Central memory CD4-positive, alpha-beta T cell (primary cell): ENCODE results near the gene TRIM16.
"Not testable (repeated sequence)": the region's sequence is repeated elsewhere in the genome, so short reads cannot be mapped to it uniquely, and the experiment has no call there.

Experiments used
- DNase-seq: peaks from one replicate; pipeline ENCODE4 v3.0.0; 2022

Gene TRIM16

DNA sequence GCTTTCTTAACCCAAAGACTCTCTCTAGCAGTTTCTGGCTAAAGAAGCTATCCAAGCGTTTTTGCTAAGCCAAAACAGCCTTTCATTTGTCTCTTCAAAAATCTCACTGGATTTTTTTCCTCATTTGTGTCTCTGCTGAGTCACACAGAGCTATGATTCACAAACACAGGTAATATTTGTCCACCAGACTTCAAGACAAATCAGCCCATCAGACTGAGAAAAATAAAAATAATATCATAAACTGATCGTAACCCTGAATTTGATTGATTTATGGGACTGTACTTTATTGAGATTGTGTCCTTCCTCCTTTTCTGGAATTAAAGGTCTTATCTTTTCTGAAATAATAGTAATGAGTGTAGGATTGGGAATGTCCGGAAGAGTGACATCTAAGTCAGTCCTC, 25.8 kb downstream of the TRIM16 start:
- no peak for DNase-seq

DNA sequence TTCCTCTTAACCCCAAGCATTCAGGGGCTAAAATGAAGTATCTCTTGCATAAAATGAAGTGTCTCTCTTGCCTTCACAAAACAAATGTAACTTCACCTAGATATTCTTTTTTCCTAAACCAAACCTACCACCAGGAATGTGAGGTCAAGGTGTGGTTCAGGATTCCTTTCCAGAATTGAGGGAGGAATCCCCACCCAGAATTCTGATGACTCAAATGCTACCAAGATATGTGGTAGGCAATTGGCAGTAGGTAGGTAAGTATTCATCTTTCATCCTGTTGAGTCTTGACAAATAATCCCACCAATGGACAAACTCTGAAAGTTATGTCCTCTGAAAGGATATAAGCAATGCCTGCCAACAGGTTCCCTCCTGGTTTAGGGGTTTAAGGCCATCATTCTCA, 26.2 kb downstream of the TRIM16 start:
- no peak for DNase-seq

DNA sequence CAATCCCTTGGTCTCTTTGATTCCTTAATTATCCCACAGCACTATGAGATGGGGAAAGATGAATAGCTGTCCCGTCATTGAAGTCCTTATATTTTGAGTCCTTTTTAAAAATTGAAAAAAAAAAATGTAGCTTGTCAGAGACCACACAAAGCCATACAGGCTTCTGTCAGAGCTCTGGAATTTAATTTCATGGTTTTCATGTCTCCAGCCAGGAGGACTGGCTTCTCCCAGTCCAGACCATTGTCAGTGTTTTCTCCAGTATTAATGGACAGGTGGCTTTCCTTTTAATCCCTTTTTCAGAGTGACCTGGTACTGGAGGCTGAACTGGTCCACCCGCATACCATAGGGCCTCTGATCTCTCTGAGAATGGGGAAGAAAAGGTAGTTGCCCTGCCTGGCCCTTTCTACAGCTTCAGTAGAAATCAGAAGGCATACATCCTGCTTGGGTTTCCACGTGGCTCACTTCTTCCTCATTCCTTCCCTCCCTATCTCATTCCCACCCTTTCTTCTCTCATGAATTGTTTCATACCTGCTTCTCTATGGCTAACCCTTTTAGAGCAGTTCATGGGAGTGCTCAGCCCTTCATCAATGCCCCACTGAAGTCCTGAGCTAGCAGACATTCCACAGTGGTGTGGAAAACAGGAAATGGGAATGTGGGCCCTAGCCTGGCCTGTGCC, 29.1 kb downstream of the TRIM16 start:
- no peak for DNase-seq

DNA sequence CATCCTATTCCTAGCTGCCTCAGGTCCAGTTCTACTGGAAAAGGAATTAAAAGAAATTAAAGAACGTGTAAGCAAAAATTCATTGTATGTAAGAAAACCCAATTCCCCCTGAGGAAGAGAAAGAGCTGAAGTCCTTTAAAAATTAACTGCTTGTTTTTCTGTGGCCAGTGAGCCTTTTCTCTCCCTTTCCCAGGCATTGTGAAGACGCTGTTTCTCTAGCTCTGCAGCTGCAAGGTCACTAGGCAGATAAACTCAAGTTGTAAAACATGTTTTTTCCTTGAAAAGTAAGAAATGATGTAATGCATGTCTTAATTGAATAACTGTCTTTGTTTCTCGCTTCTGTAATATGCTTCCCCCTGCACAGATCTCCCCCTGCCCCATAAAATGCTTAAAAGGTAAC, 29.7 kb downstream of the TRIM16 start:
- not testable (repeated sequence) for DNase-seq

DNA sequence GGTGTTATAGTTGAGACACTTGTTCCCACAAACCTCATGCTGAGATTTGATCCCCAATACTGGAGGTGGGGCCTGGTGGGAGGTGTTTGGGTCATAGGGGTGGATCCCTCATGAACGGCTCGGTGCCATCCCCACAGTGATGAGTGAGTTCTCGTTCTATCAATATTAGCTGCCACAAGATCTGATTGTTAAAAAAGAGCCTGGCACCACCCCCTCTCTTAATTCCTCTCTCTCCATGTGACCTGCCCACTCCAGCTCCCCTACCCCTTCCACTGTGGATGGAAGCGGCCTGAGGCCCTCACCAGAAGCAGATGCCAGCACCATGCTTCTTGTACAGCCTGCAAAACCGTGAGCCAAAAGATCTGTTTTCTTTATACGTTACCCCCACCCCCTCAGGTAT, 31.2 kb downstream of the TRIM16 start:
- no peak for DNase-seq

DNA sequence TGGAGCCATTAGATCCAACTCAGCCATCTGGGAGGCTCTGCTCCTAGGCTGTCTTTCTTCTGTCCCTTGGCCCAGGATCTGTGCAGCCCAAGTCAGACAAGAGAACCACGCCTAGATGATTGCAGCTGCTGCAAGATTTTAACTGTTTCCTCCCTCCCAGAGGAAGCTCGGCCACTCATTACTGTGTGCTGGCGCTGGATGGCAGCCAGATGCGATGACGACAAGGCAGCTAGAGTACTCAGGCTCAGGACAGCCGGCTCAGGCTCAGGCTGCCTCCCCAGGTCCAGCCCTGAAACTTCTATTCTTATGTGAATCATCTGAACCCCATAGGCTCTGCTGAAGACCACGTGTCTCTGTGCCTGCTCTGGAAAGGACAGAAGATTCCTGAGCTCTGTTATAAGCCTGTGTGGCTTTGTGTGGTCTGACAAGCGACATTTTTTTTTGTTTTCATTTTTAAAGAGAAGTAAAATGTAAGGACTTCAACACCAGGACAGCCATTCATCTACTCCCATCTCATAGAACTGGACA, 32.5 kb downstream of the TRIM16 start:
- DNase-seq: no peak

DNA sequence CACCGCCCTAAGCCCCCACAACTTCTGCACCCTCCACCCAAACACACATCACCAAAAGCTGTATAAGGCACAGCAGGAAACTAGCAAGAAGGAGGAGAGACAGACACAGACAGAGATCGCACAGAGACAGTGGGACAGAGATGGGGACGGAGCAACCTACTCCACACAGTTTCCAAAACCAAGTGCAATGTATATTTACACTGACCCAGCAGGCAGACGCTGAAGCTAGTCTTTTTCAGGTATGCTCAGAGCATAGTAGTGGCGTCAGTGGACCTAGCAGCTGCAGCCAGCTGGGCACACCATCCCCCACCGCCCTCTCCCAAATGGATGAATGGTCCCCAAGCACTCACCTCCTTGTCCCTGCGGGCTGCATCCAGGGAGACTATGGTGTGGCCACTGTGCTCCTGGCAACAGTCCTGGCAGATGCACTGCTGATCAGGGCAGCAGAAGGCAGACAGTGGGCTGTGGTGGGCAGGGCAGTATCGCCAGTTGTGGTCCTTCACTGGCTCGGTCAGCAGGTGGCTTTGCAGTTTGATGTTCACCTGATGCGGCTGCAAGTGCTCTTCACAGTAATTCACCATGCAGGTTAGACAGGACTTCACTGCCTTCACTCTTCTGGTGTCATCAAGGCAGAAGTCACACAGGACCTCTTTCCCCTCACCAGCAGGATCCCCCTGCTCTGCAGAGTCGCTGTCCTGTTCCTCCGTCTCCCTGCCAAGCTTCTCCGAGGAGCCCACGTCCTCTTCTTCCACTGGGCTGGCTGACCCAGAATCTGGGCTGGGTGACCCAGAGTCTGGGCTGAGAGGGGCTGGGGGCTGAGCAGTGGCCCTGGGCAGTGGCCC, 33.1 kb downstream of the TRIM16 start:
- DNase-seq: no peak

DNA sequence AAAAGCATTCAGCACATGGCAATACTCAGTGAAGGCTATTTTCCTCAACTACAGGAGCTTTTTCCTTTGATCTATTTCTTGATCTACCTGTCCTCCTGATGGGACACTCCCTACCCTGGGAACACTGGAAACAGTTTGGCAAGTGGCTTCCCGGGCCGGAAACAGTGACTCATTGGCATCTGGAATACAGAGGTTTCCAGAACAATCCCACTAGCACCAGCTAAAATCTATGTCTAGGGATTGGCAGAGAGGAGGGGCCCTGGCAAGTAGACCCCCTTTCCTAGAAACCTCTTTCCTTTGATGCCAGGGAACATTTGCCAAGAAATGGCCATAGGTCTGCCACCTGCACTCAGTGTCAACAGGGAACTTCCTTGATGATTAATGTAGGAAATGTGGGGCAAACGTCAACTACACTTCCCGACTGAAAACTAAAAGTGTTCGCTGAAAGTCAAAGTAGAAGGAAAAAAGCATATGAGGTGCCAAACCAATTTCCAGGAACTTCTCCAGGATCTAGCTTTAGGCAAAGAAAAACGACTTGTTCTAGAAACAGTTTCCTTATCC, 34.2 kb downstream of the TRIM16 start:
- DNase-seq: no peak

DNA sequence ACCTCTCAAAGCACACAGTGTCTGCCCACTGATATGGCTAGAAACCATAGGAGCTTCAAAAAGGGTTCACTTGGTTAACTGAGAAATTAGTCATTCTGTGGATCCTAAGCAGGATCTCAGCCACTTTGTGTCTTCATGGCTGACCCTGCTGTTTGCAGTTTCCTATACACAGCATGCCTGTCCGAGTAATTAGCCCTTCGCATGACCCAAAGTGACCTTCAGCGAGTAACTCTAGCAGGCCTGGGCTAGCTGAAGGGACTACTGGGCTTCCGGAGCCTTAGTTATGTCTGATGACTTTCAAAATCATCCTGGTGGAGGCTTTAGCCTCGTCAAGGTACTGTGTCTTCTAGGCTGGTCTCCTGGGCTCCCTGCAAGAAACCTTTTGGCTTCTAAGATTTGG, 35.7 kb downstream of the TRIM16 start:
- DNase-seq: no peak

DNA sequence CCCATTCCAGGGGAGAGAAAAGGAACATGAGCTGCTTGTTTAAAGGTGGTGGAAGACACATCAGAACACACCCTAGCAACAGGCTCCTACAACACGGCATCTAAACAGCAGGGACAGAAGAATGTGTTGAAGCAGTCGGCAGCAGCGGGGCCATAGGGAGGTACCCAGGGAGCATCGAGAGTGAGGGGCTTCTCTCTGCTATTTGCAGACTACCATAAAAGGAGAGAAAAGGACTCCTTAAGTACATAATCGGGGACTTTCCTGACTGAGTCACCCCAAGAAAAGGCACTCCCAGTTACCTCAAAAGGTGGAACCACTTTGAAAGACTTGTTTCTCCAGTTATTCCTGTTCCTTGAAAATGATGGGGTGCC, 38.2 kb downstream of the TRIM16 start:
- DNase-seq: not testable (repeated sequence)

DNA sequence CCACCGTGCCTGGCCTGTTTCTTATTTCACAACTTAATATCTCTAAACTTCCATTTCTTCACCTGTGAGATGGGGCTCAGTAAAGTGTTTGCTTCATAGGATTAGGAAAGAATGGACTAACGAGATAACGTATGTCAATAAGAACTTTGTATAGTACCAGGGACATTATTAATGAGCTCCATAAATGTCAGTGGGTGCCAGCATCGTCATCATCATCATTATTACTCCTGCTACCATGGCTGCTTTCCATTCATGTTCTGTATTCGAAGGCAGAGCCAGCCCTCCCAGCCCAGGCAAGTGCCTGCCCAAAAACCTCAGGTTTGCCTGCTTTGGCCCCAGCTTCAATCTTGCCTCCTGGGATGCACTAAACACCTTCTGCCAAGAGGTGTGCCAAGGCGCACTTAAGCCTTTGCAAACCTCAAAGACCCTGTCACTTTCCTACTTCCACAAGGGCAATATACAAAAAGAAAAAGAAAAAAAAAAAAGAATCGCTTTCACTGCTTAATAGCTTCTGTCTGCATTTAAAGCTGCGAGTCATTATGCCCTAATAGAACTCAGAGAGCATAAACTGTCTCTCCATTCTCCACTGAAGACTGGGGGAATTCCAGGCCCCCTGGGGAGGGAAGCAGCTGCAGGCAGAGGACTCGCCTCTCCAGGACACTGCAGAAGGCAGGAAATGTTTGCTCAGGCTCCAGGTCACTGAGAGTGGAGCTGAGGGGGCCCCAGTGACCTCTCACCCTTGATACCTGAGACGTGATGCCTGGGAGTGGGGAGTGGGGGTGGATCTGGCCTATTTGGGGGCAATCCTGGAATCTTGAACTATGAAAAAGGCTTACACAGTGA, 38.8 kb downstream of the TRIM16 start:
- not testable (repeated sequence) for DNase-seq

DNA sequence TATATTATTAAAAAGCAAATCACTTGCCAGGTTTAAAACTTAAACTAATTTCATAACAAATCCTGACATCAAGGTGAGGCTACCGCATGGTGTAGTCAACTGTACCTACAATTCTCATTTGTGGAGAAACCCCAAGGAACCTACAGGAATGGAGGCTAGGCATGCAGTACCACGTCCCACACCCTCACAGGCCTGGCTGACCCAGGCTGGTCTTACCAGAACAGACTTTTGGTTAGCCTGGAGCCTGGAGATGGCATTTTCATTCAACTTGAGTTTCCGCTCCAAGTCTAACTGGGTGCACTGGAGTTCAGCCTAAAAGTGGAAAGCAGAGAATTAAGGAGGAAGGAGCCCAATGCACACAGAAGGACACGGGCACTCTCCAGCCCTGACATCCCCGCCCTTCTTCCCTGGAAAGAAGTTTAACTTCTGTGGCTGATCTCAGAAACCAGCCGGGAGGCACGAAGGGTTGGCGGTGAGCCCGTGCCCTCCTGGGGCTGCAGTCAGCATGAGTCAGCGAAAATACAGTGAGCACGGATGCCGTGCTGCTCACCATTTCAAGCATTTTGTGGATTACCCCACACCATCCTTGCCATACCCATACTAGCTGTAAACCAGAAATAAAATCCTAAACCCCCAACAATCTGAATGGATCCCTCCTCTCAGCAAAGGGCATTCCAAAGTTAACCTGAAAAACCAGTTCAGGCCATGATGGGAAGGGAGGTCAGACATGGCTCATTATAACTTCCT, 41.4 kb downstream of the TRIM16 start:
- DNase-seq: not testable (repeated sequence)

DNA sequence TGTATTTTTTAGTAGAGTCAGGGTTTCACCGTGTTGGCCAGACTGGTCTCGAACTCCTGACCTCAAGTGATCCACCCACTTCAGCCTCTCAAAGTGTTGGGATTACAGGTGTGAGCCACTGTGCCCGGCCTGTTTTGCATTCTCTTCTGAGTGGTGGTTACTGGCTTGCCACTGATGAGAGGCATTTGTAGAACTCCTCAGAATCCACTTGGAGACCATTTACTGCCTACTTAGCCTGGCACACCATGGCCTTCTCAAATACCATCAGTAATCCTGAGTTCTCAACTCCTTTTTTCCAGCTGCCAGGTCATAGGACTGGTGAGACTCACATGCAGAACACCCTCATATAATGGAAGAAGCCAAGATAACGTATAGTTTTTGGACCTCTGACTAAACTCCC, 42.1 kb downstream of the TRIM16 start:
- DNase-seq: not testable (repeated sequence)

DNA sequence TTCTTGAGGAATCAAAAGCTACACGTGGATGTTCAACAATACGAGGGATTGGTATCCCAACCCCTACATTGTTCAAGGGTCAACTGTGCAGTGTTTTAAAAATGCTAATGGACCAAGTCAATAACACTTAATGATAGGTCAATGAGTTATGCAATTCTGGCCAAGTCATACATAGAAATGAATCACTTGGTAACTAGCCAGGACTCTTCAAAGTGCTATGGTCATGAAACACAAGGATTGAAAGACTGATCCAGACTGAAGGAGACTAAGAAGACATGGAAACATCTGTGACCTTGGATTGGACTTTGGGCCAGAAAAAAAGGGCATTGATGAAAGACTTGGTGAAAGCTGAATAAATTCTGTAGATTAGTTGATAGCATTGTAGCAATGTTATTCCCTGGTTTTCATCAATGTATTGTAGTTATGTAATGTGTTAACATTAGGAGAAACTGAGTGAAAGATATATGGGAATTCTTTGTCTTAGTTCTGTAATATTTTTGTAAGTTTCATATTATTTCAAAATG, 53.1 kb downstream of the TRIM16 start:
- not testable (repeated sequence) for DNase-seq

DNA sequence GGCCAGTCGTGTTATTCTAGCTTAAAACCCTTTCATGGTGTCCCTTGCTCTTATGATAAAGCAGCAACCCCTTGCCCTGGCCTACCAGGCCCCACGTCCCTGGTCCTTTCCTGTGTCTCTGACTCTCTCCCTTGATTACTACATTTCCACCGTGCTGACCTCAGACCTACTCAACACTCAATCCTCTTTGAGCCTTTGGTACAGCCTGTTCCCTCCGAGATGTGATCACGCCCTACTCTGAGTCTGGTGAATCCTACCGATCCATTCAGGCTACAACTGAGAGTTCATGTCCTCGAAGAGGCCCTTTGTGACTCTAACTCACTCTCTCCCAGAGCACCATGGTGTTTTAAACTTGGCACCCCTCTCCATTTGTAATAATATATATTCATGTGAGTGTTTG, 54.1 kb downstream of the TRIM16 start:
- not testable (repeated sequence) for DNase-seq

DNA sequence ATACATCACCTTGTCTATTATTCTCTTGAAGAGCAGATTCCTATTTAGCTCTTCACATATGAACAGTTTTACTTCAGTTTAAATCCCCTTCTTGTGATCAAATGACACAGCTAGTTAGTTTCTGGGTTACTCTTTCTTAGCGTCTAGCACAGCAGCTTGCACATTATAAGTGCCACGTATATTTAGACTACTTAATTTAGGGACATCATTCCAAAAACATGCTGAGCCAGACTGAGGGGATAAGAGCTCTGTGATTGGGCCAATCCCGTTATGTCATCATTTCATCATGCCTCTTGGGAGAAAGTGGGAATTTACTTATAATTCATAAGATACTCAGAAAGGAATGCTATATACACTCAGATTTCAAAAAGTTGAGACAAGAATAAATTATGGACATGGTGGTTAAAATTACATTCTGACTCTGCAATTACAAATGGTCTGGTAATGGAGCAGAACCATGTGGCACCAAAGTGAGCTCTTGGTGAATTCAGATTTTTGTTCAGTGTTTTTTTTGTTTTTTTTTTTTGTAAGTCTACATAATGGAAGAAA, 60.4 kb downstream of the TRIM16 start:
- DNase-seq: not testable (repeated sequence)

DNA sequence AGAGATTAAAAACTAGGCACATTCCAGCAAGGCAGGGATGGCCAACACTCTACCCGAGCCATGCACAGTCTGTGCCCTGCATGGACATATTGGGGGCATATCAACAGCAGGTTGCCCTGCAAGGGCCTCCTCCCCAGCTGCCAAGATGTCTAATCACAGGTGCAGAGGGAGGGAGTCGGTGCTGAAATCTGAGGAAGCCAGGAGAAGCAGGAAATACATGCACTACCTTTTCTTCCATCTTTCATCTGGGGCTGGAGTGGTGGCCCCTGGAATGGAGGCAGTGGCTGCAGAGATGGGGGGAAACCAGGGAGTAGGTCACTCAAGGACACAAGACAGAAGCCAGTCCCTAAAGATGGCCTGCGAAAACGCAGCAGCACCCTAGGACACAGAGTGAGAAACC, 60.9 kb downstream of the TRIM16 start:
- DNase-seq: not testable (repeated sequence)

DNA sequence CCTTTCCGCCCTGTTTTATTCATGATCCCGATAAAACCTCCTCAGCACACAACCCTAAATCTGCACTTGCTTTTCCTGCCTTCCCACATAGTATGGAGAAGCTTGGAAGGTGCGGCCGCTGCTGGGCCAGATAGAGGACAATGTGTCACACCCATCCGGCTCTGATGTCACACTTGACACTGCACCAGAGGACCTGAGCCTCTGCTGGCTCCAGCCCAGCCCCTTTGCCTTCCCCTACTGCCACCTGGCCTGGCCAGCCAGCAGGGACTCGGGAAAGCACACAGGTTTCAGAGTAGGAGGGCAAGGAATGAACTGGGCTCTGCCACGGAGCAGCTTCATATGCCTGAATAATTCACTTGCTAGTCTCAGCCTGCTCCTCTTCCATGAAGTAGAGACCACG, 62.0 kb downstream of the TRIM16 start:
- not testable (repeated sequence) for DNase-seq

DNA sequence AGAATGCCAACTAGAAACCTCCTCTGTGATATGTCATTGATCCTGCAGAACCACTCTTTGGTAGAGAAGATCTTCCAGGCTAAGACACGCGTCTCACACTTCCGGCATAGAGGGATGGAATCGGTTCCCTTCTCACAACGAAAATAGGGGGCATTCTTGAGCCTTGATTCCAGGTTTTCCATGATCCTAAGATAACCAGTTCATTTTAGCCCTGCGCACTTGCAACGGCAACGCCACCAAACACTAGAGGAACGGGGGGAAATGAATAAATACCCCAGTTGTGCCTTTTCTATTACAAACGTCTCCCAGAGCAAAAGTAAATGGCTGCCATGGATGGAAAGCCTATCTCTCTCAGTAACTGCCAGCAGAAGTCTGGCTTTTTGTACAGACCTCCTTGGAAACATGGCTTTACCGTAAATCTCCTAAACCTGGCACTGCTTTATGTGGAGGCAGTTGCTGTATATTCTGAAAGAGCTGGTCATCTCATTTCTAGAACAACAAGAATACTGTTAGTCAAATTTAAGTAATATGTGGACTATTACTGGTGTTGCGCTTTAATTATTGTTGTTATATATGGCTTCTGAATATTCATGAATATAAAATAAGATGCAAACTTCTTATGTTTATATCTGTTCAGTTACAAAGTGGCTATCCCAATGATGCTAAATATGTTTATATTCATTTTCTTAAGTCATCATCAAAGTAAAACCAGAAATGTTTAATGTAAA, 64.6 kb downstream of the TRIM16 start, which contains the start of gene FBXW10B:
FBXW10B (minus strand) TSS at position 374 of the 728 bp plus-strand sequence; CDS start at position 182, 192 bp downstream.
- DNase-seq: not testable (repeated sequence)

DNA sequence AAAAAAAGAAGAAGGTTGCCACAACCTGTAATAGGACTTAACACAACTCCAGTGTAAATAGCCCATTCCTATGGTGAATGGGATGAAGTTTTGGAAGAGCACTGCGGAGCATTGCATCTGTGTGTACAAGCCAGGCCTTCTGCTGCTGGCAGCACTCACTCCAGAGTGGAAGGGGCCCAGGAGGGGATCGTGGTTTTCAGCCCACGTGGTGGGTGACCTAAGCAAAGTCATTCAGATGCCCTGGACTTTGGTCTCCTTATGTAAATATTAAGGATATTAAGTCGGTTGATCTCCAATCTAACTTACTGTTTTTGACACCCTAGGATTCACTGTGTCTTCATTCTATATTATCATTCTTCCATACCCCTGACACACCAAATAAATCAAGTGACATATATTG, 67.3 kb downstream of the TRIM16 start:
- DNase-seq: not testable (repeated sequence)

DNA sequence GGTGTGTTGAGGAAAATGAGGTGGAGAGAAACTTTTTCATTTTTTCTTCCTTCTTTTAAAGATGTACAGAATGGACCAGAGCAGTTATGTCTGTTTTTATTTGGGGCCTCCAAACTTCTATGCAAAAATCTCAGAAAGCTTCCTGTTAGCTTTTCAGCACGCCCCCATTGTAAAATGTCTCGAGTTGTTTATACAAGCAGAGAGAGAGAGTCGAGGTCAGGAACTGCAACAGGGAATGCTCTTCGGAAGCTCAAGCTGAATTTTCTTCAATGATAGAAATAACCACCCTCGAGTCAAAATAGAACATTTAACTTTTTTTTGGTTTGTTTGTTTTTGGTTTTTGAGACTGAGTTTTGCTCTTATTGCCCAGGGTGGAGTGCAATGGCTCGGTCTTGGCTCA, 68.3 kb downstream of the TRIM16 start:
- not testable (repeated sequence) for DNase-seq
